PFSK-1 (cell line): ENCODE data around the gene HRNR.

ENCODE experiments used
- FOXP2 ChIP-seq: optimal IDR thresholded peaks from 2 replicates; pipeline ENCODE3; 2011; ENCODE audit warnings: borderline replicate concordance, control low read depth, inconsistent platforms; ENCODE audit not compliant: insufficient read depth; ENCODE audit errors: extremely low read length, extremely low read depth
- POLR2AphosphoS5 ChIP-seq: IDR thresholded peaks from 2 replicates; pipeline ENCODE4 v1.6.1; 2012; ENCODE audit warnings: low read depth, mild to moderate bottlenecking, control low read depth, low read length, moderate library complexity
- TAF1 ChIP-seq: IDR thresholded peaks from 2 replicates; pipeline ENCODE4 v1.6.1; 2012; ENCODE audit warnings: low read length, control low read depth, borderline replicate concordance; ENCODE audit not compliant: insufficient read depth

GRCh38 chr1:152220166-152221163 lies 3.5 kb downstream of the HRNR start:
- no peak for TF ChIP-seq POLR2AphosphoS5
- no peak for TF ChIP-seq TAF1
- no peak for TF ChIP-seq FOXP2
